ENCODE data around the gene BCAS4. TPM values are rescaled to one million over a fixed set of nuclear protein-coding genes. Genes with fewer than 3 reads are reported as not detected.

Gene BCAS4
- total and polyA plus RNA-seq, 3 experiments from 2014 or later: 23.3 to 29.3 (median 25.0) TPM

GRCh38 chr20:50898475-50898874 is 103.6 kb downstream of the BCAS4 start:
- Mint-ChIP-seq H3K9me3 (no peaks in the 10 kb centered on the region), H3K4me1 (peaks cover 19 to 29% (median 28%) of the 10 kb centered on the region in 3 donors), H3K4me3 (no peak overlapping the region), H3K27me3 (no peaks in the 10 kb centered on the region), H3K36me3 (peaks cover 4 to 81% (median 21%) of the 10 kb centered on the region in 3 donors), H3K27ac (no peak overlapping the region)
- Histone ChIP-seq H3K27ac (ENCODE audit: low read depth, low read length) (no peak overlapping the region), H3K27me3 (ENCODE audit: insufficient read depth, low read length, poor library complexity, severe bottlenecking) (no peaks in the 10 kb centered on the region), H3K36me3 (ENCODE audit: insufficient read depth, low read length) (peaks cover 46% of the 10 kb centered on the region), H3K4me3 (ENCODE audit: low read length) (no peak overlapping the region), H3K9me3 (ENCODE audit: low read length) (no peaks in the 10 kb centered on the region), H3K4me1 (ENCODE audit: insufficient read depth, low read length) (peaks cover 3% of the 10 kb centered on the region)
- DNase-seq: no peak
- CTCF ChIA-PET: interaction anchor here (1.0 kb wide), 1 partner anchor 11 kb away, joined by 4 read pairs; no protein-coding TSS in a partner anchor
- POLR2A ChIA-PET: no interaction called here

GRCh38 chr20:50900261-50900660 is 105.4 kb downstream of the BCAS4 start:
- Mint-ChIP-seq H3K36me3 (peaks cover 4 to 73% (median 16%) of the 10 kb centered on the region in 3 donors), H3K9me3 (no peaks in the 10 kb centered on the region), H3K27me3 (no peaks in the 10 kb centered on the region), H3K4me1 (peaks cover 35 to 46% (median 44%) of the 10 kb centered on the region in 3 donors), H3K4me3 (no peak overlapping the region), H3K27ac (no peak overlapping the region)
- peaks cover 20% of the 10 kb centered on the region for H3K4me1 ChIP-seq (ENCODE audit: insufficient read depth, low read length)
- H3K36me3 ChIP-seq (ENCODE audit: insufficient read depth, low read length): peaks cover 34% of the 10 kb centered on the region
- no peak overlapping the region for H3K4me3 ChIP-seq (ENCODE audit: low read length)
- DNase-seq: no peak
- ChIA-PET POLR2A (no interaction called here), CTCF (interaction anchor here (0.7 to 2.0 kb wide), 6 partner anchors 10 to 144 kb away, joined by 3 to 6 read pairs (median 4); partner anchors contain the start of gene BCAS4)
- H3K9me3 ChIP-seq (ENCODE audit: low read length): no peaks in the 10 kb centered on the region
- H3K27ac ChIP-seq (ENCODE audit: low read depth, low read length): no peak overlapping the region
- no peaks in the 10 kb centered on the region for H3K27me3 ChIP-seq (ENCODE audit: insufficient read depth, low read length, poor library complexity, severe bottlenecking)

GRCh38 chr20:50901301-50901700 is 106.4 kb downstream of the BCAS4 start:
- Mint-ChIP-seq H3K36me3 (peaks cover 4 to 72% (median 16%) of the 10 kb centered on the region in 3 donors), H3K27ac (peak overlapping the region in 6 of 8 donors; percentile 17 to 79 (median 52)), H3K4me1 (peaks cover 42 to 55% (median 52%) of the 10 kb centered on the region in 3 donors), H3K4me3 (no peak overlapping the region), H3K9me3 (no peaks in the 10 kb centered on the region), H3K27me3 (no peaks in the 10 kb centered on the region)
- Histone ChIP-seq H3K9me3 (ENCODE audit: low read length) (no peaks in the 10 kb centered on the region), H3K36me3 (ENCODE audit: insufficient read depth, low read length) (peaks cover 32% of the 10 kb centered on the region), H3K4me3 (ENCODE audit: low read length) (no peak overlapping the region), H3K27me3 (ENCODE audit: insufficient read depth, low read length, poor library complexity, severe bottlenecking) (no peaks in the 10 kb centered on the region), H3K27ac (ENCODE audit: low read depth, low read length) (no peak overlapping the region), H3K4me1 (ENCODE audit: insufficient read depth, low read length) (peaks cover 29% of the 10 kb centered on the region)
- CTCF ChIA-PET: interaction anchor here (0.7 to 2.0 kb wide), 3 partner anchors 10 to 107 kb away, joined by 3 to 6 read pairs (median 3); partner anchors contain the start of gene BCAS4
- no peak for DNase-seq
- POLR2A ChIA-PET: no interaction called here

GRCh38 chr20:50903353-50904051 is 108.6 kb downstream of the BCAS4 start:
- no peaks in the 10 kb centered on the region for H3K9me3 ChIP-seq (ENCODE audit: low read length)
- H3K27me3 ChIP-seq (ENCODE audit: insufficient read depth, low read length, poor library complexity, severe bottlenecking): no peaks in the 10 kb centered on the region
- CTCF ChIA-PET: interaction anchor here (1.3 to 1.4 kb wide), 2 partner anchors 25 to 28 kb away, joined by 3 to 4 read pairs; partner anchors contain the start of gene ADNP
- peaks cover 0 to 56% (median 10%) of the 10 kb centered on the region in 3 donors for H3K36me3 Mint-ChIP-seq
- H3K4me1 ChIP-seq (ENCODE audit: insufficient read depth, low read length): peaks cover 33% of the 10 kb centered on the region
- no peak for DNase-seq
- no peak overlapping the region for H3K4me3 Mint-ChIP-seq
- H3K9me3 Mint-ChIP-seq: no peaks in the 10 kb centered on the region
- POLR2A ChIA-PET: no interaction called here
- no peak overlapping the region for H3K4me3 ChIP-seq (ENCODE audit: low read length)
- no peak overlapping the region for H3K27ac ChIP-seq (ENCODE audit: low read depth, low read length)
- H3K27me3 Mint-ChIP-seq: no peaks in the 10 kb centered on the region
- peaks cover 51 to 66% (median 60%) of the 10 kb centered on the region in 3 donors for H3K4me1 Mint-ChIP-seq
- peak overlapping the region in 6 of 8 donors; percentile 26 to 96 (median 42) for H3K27ac Mint-ChIP-seq
- H3K36me3 ChIP-seq (ENCODE audit: insufficient read depth, low read length): peaks cover 19% of the 10 kb centered on the region

GRCh38 chr20:50904067-50904570 is 109.3 kb downstream of the BCAS4 start:
- POLR2A ChIA-PET: no interaction called here
- Mint-ChIP-seq H3K4me3 (no peak overlapping the region), H3K27ac (peak overlapping the region in 7 of 8 donors; percentile 22 to 96 (median 51)), H3K9me3 (no peaks in the 10 kb centered on the region), H3K4me1 (peaks cover 52 to 70% (median 64%) of the 10 kb centered on the region in 3 donors), H3K36me3 (peaks cover 0 to 52% (median 10%) of the 10 kb centered on the region in 3 donors), H3K27me3 (no peaks in the 10 kb centered on the region)
- no peak overlapping the region for H3K4me3 ChIP-seq (ENCODE audit: low read length)
- no peaks in the 10 kb centered on the region for H3K27me3 ChIP-seq (ENCODE audit: insufficient read depth, low read length, poor library complexity, severe bottlenecking)
- H3K27ac ChIP-seq (ENCODE audit: low read depth, low read length): no peak overlapping the region
- CTCF ChIA-PET: no interaction called here
- H3K36me3 ChIP-seq (ENCODE audit: insufficient read depth, low read length): peaks cover 18% of the 10 kb centered on the region
- H3K4me1 ChIP-seq (ENCODE audit: insufficient read depth, low read length): peaks cover 33% of the 10 kb centered on the region
- no peak for DNase-seq
- no peaks in the 10 kb centered on the region for H3K9me3 ChIP-seq (ENCODE audit: low read length)

GRCh38 chr20:50909413-50909812 is 114.6 kb downstream of the BCAS4 start:
- H3K4me3 ChIP-seq (ENCODE audit: low read length): no peak overlapping the region
- H3K27ac ChIP-seq (ENCODE audit: low read depth, low read length): no peak overlapping the region
- POLR2A ChIA-PET: interaction anchor here (0.6 to 0.9 kb wide), 2 partner anchors 27 to 115 kb away, joined by 3 to 5 read pairs; partner anchors contain the start of gene BCAS4
- H3K9me3 Mint-ChIP-seq: no peaks in the 10 kb centered on the region
- no peaks in the 10 kb centered on the region for H3K27me3 Mint-ChIP-seq
- peaks cover 68 to 86% (median 79%) of the 10 kb centered on the region in 3 donors for H3K4me1 Mint-ChIP-seq
- peak overlapping the region in 5 of 8 donors; percentile 3 to 53 (median 32) for H3K27ac Mint-ChIP-seq
- H3K27me3 ChIP-seq (ENCODE audit: insufficient read depth, low read length, poor library complexity, severe bottlenecking): no peaks in the 10 kb centered on the region
- no peaks in the 10 kb centered on the region for H3K9me3 ChIP-seq (ENCODE audit: low read length)
- DNase-seq: no peak
- CTCF ChIA-PET: interaction anchor here (0.6 to 1.6 kb wide), 4 partner anchors 10 to 20 kb away, joined by 3 to 4 read pairs (median 4); no protein-coding TSS in a partner anchor
- peak overlapping the region in 1 of 7 donors; percentile 24 for H3K4me3 Mint-ChIP-seq
- peaks cover 52% of the 10 kb centered on the region for H3K4me1 ChIP-seq (ENCODE audit: insufficient read depth, low read length)
- H3K36me3 Mint-ChIP-seq: peaks cover 0 to 33% (median 4%) of the 10 kb centered on the region in 3 donors
- no peaks in the 10 kb centered on the region for H3K36me3 ChIP-seq (ENCODE audit: insufficient read depth, low read length)

GRCh38 chr20:50911030-50911429 is 116.2 kb downstream of the BCAS4 start:
- ChIA-PET POLR2A (no interaction called here), CTCF (interaction anchor here (0.9 to 2.2 kb wide), 5 partner anchors 10 to 117 kb away, joined by 3 to 7 read pairs (median 4); partner anchors contain the start of gene ADNP)
- H3K27me3 Mint-ChIP-seq: no peaks in the 10 kb centered on the region
- DNase-seq: no peak
- H3K27ac Mint-ChIP-seq: peak overlapping the region in 7 of 8 donors; percentile 19 to 84 (median 66)
- no peaks in the 10 kb centered on the region for H3K9me3 ChIP-seq (ENCODE audit: low read length)
- H3K27ac ChIP-seq (ENCODE audit: low read depth, low read length): no peak overlapping the region
- no peaks in the 10 kb centered on the region for H3K9me3 Mint-ChIP-seq
- H3K36me3 ChIP-seq (ENCODE audit: insufficient read depth, low read length): no peaks in the 10 kb centered on the region
- no peaks in the 10 kb centered on the region for H3K27me3 ChIP-seq (ENCODE audit: insufficient read depth, low read length, poor library complexity, severe bottlenecking)
- peak overlapping the region in 6 of 7 donors; percentile 9 to 52 (median 43) for H3K4me3 Mint-ChIP-seq
- H3K4me3 ChIP-seq (ENCODE audit: low read length): no peak overlapping the region
- H3K4me1 Mint-ChIP-seq: peaks cover 67 to 86% (median 81%) of the 10 kb centered on the region in 3 donors
- H3K4me1 ChIP-seq (ENCODE audit: insufficient read depth, low read length): peaks cover 49% of the 10 kb centered on the region
- H3K36me3 Mint-ChIP-seq: peaks cover 0 to 34% (median 4%) of the 10 kb centered on the region in 3 donors

Data from CD8-positive, alpha-beta memory T cell (primary cell).